H1 (cell line): ENCODE results near the gene ISM1. TPM values are rescaled to one million over a fixed set of nuclear protein-coding genes. Genes with fewer than 3 reads are reported as not detected.

Experiments used
- CHD7 ChIP-seq: fragments of 300-600 bp; sonication (generic); IDR thresholded peaks from 2 replicates; pipeline ENCODE4 v1.7.1; 2012; ENCODE audit warnings: low read length, moderate library complexity, mild to moderate bottlenecking, inconsistent platforms; ENCODE audit not compliant: insufficient replicate concordance
- NRF1 ChIP-seq: IDR thresholded peaks from 2 replicates; pipeline ENCODE4 v1.6.1; 2011; ENCODE audit warnings: mild to moderate bottlenecking, low read depth, low read length, improper control_type of control experiment
- TAF1 ChIP-seq: IDR thresholded peaks from 2 replicates; pipeline ENCODE4 v1.6.1; 2011; ENCODE audit warnings: mild to moderate bottlenecking, low read depth, low read length
- YY1 ChIP-seq: IDR thresholded peaks from 2 replicates; pipeline ENCODE4 v1.6.1; 2011; ENCODE audit warnings: low read depth, mild to moderate bottlenecking, low read length
- polyA plus RNA-seq, 7 experiments: library from polyadenylated mRNA; depleted of rRNA in 3 of 7; stranded (reverse) in 5 of 7; unstranded in 2 of 7; fragments of >200 nt in 5 of 7; fragments of 200-250 nt in 2 of 7; gene quantifications; 1 replicate in 5 of 7; 2 replicates in 1 of 7; 4 replicates in 1 of 7; pipeline versions ENCODE4 v1.2.1 to v1.2.3, GENCODE V29; 2011 to 2013; ENCODE audit warnings: missing spikeins in 2 of 7, mixed read lengths in 2 of 7
- total RNA-seq: library from RNA; stranded (reverse); fragmentation: NEBNext Ultra II Directional; extraction: Animal tissue kit (Norgen Biotek cat#: 25700); gene quantifications from 2 replicates; pipeline ENCODE4 v1.2.1, GENCODE V29; 2021

The ISM1 gene
- total and polyA plus RNA-seq, 2 of the 8 experiments (the other 6 are each of a cell fraction or from before 2014, with no cell fraction given), result 0.62 to 0.97 TPM

DNA sequence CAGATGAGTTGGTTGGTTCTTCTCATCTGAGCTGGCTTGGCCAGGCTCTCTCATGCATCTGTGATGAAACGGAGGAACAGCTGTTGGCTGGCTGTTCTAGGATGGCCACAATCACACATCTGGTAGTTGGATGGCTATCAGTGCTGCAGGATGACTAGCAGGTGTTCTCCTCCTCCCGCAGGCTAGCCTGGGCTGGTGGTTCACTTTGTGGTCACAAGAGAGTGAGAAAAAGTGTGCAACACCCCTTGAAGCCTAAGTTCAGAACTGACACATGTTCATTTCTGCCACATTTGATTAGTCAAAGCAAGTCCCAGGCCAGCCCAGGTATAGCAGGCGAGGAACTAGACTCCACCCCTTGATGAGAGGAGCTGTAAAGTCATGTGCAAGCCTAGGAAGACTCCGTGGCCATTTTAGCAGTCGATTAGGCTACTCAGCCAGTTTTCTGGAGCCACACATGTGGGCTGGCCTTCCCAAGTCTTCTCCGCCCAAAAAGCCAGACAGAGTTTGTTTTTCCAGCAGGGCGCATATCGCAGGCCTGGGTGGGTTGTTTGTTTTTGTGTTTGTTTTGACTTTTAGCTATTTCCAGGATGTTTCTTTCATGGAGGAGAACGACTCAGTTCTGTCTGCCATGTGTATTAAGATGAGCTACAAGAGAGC lies 120.8 kb downstream of the ISM1 start (continued):
- no peak for TF ChIP-seq CHD7
- no peak for TF ChIP-seq NRF1
- no peak for TF ChIP-seq YY1
- TF ChIP-seq TAF1, result no peak
